H1 (cell line): ENCODE results near the gene LRCH2. TPM values are rescaled to one million over a fixed set of nuclear protein-coding genes. Genes with fewer than 3 reads are reported as not detected.

Experiments
- CTCF ChIA-PET: fragments of 300-600 bp; sonication (Branson Sonifier 250); formaldehyde crosslinking; loops from one replicate; lab custom pipeline; 2021; ENCODE audit not compliant: partially characterized antibody; lab: Charles Lee
- POLR2A ChIA-PET: fragments of 300-600 bp; sonication (Branson Sonifier 250); formaldehyde crosslinking; loops from one replicate; lab custom pipeline; 2021; ENCODE audit warnings: inconsistent platforms; ENCODE audit not compliant: partially characterized antibody; lab: Charles Lee
- DNase-seq, 2 experiments: peaks; one replicate each; pipeline versions ENCODE4 v3.0.0 to v3.0.0-alpha.2; 2010 to 2022; ENCODE audit warnings: low spot score in 2 of 2, low read depth in 1 of 2, mixed read lengths in 1 of 2
- FAIRE-seq: peaks from 2 replicates; lab custom pipeline; 2011; peaks lifted over from hg19 to GRCh38; lab: Jason Lieb, UNC
- H2AFZ ChIP-seq: 2 replicates; pipeline ENCODE4 v1.8.1; 2012; ENCODE audit warnings: low read length, inconsistent platforms
- H2AK5ac ChIP-seq: 2 replicates; pipeline ENCODE4 v1.6.1; 2013; ENCODE audit warnings: low read depth, low read length
- H2BK120ac ChIP-seq: replicated peaks from 2 replicates; pipeline ENCODE3; 2013; ENCODE audit warnings: low read depth, low read length, inconsistent platforms
- H2BK12ac ChIP-seq: 2 replicates; pipeline ENCODE4 v1.6.1; 2013; ENCODE audit warnings: low read depth, low read length
- H2BK15ac ChIP-seq: 2 replicates; pipeline ENCODE4 v1.6.1; 2013; ENCODE audit warnings: low read length
- H2BK20ac ChIP-seq: 2 replicates; pipeline ENCODE4 v1.6.1; 2013; ENCODE audit warnings: low read length
- H2BK5ac ChIP-seq: 2 replicates; pipeline ENCODE4 v1.6.1; 2013; ENCODE audit warnings: low read depth, low read length
- H3K14ac ChIP-seq: 2 replicates; pipeline ENCODE4 v1.6.1; 2013; ENCODE audit warnings: inconsistent platforms; ENCODE audit not compliant: insufficient read length
- H3K18ac ChIP-seq: 2 replicates; pipeline ENCODE4 v1.6.1; 2013; ENCODE audit warnings: low read length; ENCODE audit errors: extremely low read depth
- H3K23ac ChIP-seq: 2 replicates; pipeline ENCODE4 v1.6.1; 2013; ENCODE audit warnings: inconsistent platforms; ENCODE audit not compliant: insufficient read length
- H3K23me2 ChIP-seq: 2 replicates; pipeline ENCODE4 v1.6.1; 2013; ENCODE audit warnings: low read depth, low read length
- H3K27ac ChIP-seq: 2 replicates; pipeline ENCODE4 v1.6.1; 2011; ENCODE audit warnings: low read depth, low read length, inconsistent platforms
- H3K27me3 ChIP-seq, 4 experiments: replicated peaks in 1 of 4; 1 replicate in 1 of 4; 2 replicates in 3 of 4; pipeline versions ENCODE4 v1.6.1 to v1.8.1; 2011 to 2013; ENCODE audit warnings: low read length in 3 of 4, mild to moderate bottlenecking in 3 of 4, inconsistent platforms in 2 of 4, mixed read lengths in 2 of 4, moderate library complexity in 1 of 4; ENCODE audit not compliant: control insufficient read depth in 3 of 4, insufficient read depth in 3 of 4; ENCODE audit errors: extremely low read depth in 1 of 4
- H3K36me3 ChIP-seq, 4 experiments: 2 replicates each; pipeline versions ENCODE4 v1.6.1 to v1.8.1; 2011 to 2013; ENCODE audit warnings: mild to moderate bottlenecking in 4 of 4, low read length in 3 of 4, moderate library complexity in 2 of 4, control low read depth in 1 of 4, inconsistent platforms in 1 of 4; ENCODE audit not compliant: insufficient read depth in 4 of 4, control insufficient read depth in 2 of 4
- H3K4ac ChIP-seq: replicated peaks from 2 replicates; pipeline ENCODE3; 2013; ENCODE audit warnings: low read length, low read depth, mixed read lengths, inconsistent platforms; ENCODE audit not compliant: insufficient read length
- H3K4me1 ChIP-seq, 4 experiments: replicated peaks in 1 of 4; 1 replicate in 1 of 4; 2 replicates in 3 of 4; pipeline versions ENCODE4 v1.6.1 to v1.8.1; 2011 to 2013; ENCODE audit warnings: low read length in 3 of 4, inconsistent platforms in 2 of 4, mixed read lengths in 1 of 4; ENCODE audit not compliant: insufficient read depth in 4 of 4, control insufficient read depth in 3 of 4
- H3K4me2 ChIP-seq, 2 experiments: 2 replicates each; pipeline versions ENCODE4 v1.6.1 to v1.8.1; 2011 to 2013; ENCODE audit warnings: low read depth in 2 of 2, low read length in 2 of 2, control low read depth in 1 of 2, inconsistent platforms in 1 of 2, mild to moderate bottlenecking in 1 of 2; ENCODE audit not compliant: insufficient read depth in 1 of 2
- H3K4me3 ChIP-seq, 4 experiments: fragments of 200-600, 300-600 bp in 1 of 4; sonication (generic), shearing (Covaris generic), sonication (Bioruptor Twin) in 1 of 4; 2 replicates each; pipeline versions ENCODE4 v1.5.1 to v1.8.1; 2011 to 2016; ENCODE audit warnings: low read length in 4 of 4, low read depth in 3 of 4, control low read depth in 2 of 4, inconsistent platforms in 2 of 4, mild to moderate bottlenecking in 2 of 4, mixed read lengths in 1 of 4, moderate library complexity in 1 of 4; ENCODE audit not compliant: insufficient read depth in 2 of 4; ENCODE audit errors: extremely low read depth in 1 of 4
- H3K56ac ChIP-seq: replicated peaks from 2 replicates; pipeline ENCODE3; 2013; ENCODE audit warnings: low read depth, mild to moderate bottlenecking, mixed read lengths, low read length, inconsistent platforms; ENCODE audit not compliant: insufficient read length
- H3K79me1 ChIP-seq: 2 replicates; pipeline ENCODE4 v1.6.1; 2013; ENCODE audit warnings: low read depth, low read length, control low read depth
- H3K79me2 ChIP-seq, 2 experiments: 2 replicates each; pipeline versions ENCODE4 v1.6.1 to v1.8.1; 2012 to 2013; ENCODE audit warnings: low read length in 2 of 2, mild to moderate bottlenecking in 2 of 2, inconsistent platforms in 1 of 2; ENCODE audit not compliant: insufficient read depth in 2 of 2, control insufficient read depth in 1 of 2
- H3K9ac ChIP-seq, 4 experiments: replicated peaks in 1 of 4; 1 replicate in 1 of 4; 2 replicates in 3 of 4; pipeline versions ENCODE4 v1.6.1 to v1.8.1; 2011 to 2013; ENCODE audit warnings: low read depth in 3 of 4, low read length in 3 of 4, control low read depth in 2 of 4, mild to moderate bottlenecking in 2 of 4, moderate library complexity in 2 of 4, inconsistent platforms in 1 of 4; ENCODE audit errors: extremely low read depth in 1 of 4
- H3K9me3 ChIP-seq, 2 experiments: 2 replicates each; pipeline versions ENCODE4 v1.6.1 to v1.8.1; 2012 to 2013; ENCODE audit warnings: mild to moderate bottlenecking in 2 of 2, moderate library complexity in 2 of 2, control low read depth in 1 of 2, inconsistent platforms in 1 of 2, low read depth in 1 of 2, low read length in 1 of 2, mixed read lengths in 1 of 2; ENCODE audit not compliant: insufficient read depth in 2 of 2
- H4K20me1 ChIP-seq, 2 experiments: replicated peaks in 1 of 2; 2 replicates each; pipeline versions ENCODE3 to v1.8.1; 2011 to 2013; ENCODE audit warnings: inconsistent platforms in 2 of 2, low read length in 2 of 2, mild to moderate bottlenecking in 1 of 2; ENCODE audit not compliant: insufficient read depth in 2 of 2, control insufficient read depth in 1 of 2
- H4K5ac ChIP-seq: 2 replicates; pipeline ENCODE4 v1.6.1; 2013; ENCODE audit warnings: low read length, low read depth, mixed read lengths, inconsistent platforms; ENCODE audit not compliant: insufficient read length
- H4K8ac ChIP-seq: 2 replicates; pipeline ENCODE4 v1.8.0; 2013; ENCODE audit warnings: mild to moderate bottlenecking, moderate library complexity, low read length, inconsistent platforms; ENCODE audit not compliant: insufficient read depth; ENCODE audit errors: extremely low read depth
- H4K91ac ChIP-seq: replicated peaks from 2 replicates; pipeline ENCODE3; 2013; ENCODE audit warnings: low read length, mixed read lengths, inconsistent platforms; ENCODE audit not compliant: insufficient read length
- NRF1 ChIP-seq: IDR thresholded peaks from 2 replicates; pipeline ENCODE4 v1.6.1; 2011; ENCODE audit warnings: mild to moderate bottlenecking, low read depth, low read length, improper control_type of control experiment
- RBBP5 ChIP-seq: IDR thresholded peaks from 2 replicates; pipeline ENCODE4 v1.7.1; 2012; ENCODE audit warnings: low read depth, mild to moderate bottlenecking, inconsistent platforms, low read length, moderate library complexity, borderline replicate concordance
- TAF1 ChIP-seq: IDR thresholded peaks from 2 replicates; pipeline ENCODE4 v1.6.1; 2011; ENCODE audit warnings: mild to moderate bottlenecking, low read depth, low read length
- WGBS, 2 experiments: shearing (Covaris generic) in 1 of 2; methylation state at CpG; one replicate each; pipeline versions ENCODE4 v1.1.6 to v1.1.7; 2013 to 2015; ENCODE audit warnings: low lambda C conversion rate in 2 of 2, mixed read lengths in 2 of 2, inconsistent platforms in 1 of 2, low coverage in 1 of 2, missing lambda C conversion rate in 1 of 2; ENCODE audit not compliant: insufficient replicate concordance in 2 of 2, insufficient coverage in 1 of 2, insufficient read length in 1 of 2; ENCODE audit errors: extremely low coverage in 1 of 2, missing lambda C conversion rate in 1 of 2; 5-methylcytosine and 5-hydroxymethylcytosine counted together
- polyA plus RNA-seq, 7 experiments: library from polyadenylated mRNA; depleted of rRNA in 3 of 7; stranded (reverse) in 5 of 7; unstranded in 2 of 7; fragments of >200 nt in 5 of 7; fragments of 200-250 nt in 2 of 7; gene quantifications; 1 replicate in 5 of 7; 2 replicates in 1 of 7; 4 replicates in 1 of 7; pipeline versions ENCODE4 v1.2.1 to v1.2.3, GENCODE V29; 2011 to 2013; ENCODE audit warnings: missing spikeins in 2 of 7, mixed read lengths in 2 of 7
- total RNA-seq: library from RNA; stranded (reverse); fragmentation: NEBNext Ultra II Directional; extraction: Animal tissue kit (Norgen Biotek cat#: 25700); gene quantifications from 2 replicates; pipeline ENCODE4 v1.2.1, GENCODE V29; 2021
- TF ChIP-seq, protein P1 (sequence below): IDR thresholded peaks from 2 replicates; pipeline ENCODE4 v1.6.1; 2012; ENCODE audit warnings: inconsistent platforms

LRCH2 gene
- total and polyA plus RNA-seq, 2 of the 8 experiments (the other 6 are each of a cell fraction or from before 2014, with no cell fraction given) = 1.5 to 5.5 TPM

DNA sequence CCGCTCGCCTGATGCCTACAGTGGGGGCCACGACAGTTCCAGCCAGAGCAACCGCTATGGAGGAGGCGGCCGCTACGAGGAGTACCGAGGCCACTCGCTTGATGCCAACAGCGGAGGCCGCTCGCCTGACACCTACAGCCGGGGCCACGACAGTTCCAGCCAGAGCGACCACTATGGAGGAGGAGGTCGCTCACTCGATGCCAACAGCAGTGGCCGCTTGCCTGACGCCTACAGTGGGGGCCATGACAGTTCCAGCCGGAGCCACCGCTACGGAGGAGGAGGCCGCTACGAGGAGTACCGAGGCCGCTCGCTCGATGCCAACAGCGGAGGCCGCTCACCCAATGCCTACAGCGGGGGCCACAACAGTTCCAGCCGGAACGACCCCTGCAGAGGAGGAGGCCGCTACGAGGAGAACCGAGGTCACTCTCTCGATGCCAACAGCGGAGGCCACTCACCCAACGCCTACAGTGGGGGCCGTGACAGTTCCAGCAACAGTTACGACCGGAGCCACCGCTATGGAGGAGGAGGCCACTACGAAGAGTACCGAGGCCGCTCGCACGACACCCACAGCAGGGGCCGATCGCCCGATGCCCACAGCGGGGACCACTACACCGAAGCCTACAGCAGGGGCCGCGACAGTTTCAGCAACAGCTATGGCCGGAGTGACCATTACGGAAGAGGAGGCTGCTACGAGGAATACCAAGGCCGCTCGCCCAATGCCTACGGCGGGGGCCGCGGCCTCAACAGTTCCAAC is 42.2 kb downstream of the LRCH2 start:
- no peak overlapping the region for H2BK15ac ChIP-seq
- ChIA-PET CTCF (no interaction called here), POLR2A (no interaction called here)
- no peak overlapping the region for H4K8ac ChIP-seq
- no peak overlapping the region for H2AFZ ChIP-seq
- no peaks in the 10 kb centered on the region for H3K4me1 ChIP-seq
- H3K79me2 ChIP-seq = no peaks in the 10 kb centered on the region; a peak in 1 of 4 replicates
- no peak overlapping the region for H3K56ac ChIP-seq
- TF ChIP-seq, protein P1, sequence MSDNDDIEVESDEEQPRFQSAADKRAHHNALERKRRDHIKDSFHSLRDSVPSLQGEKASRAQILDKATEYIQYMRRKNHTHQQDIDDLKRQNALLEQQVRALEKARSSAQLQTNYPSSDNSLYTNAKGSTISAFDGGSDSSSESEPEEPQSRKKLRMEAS = no peak
- TF ChIP-seq TAF1 = no peak
- no peak for TF ChIP-seq NRF1
- no peak for TF ChIP-seq RBBP5
- WGBS, 2 experiments = 98% methylated on average over 8 of the region's 64 CpGs; no CpG with 5 or more reads in 1 of the 2 experiments
- H4K91ac ChIP-seq = no peak overlapping the region
- DNase-seq (no peak), FAIRE-seq (no peak)
- no peak overlapping the region for H2AK5ac ChIP-seq
- no peak overlapping the region for H2BK120ac ChIP-seq
- H3K79me1 ChIP-seq = no peaks in the 10 kb centered on the region
- H3K9me3 ChIP-seq = peaks cover 0 to 29% of the 10 kb centered on the region in 2 experiments; a peak in 1 of 4 replicates
- H4K5ac ChIP-seq = no peak overlapping the region
- H3K14ac ChIP-seq = no peak overlapping the region
- peaks cover 0 to 12% (median 0%) of the 10 kb centered on the region in 4 experiments; a peak in 3 of 8 replicates for H3K36me3 ChIP-seq
- H3K4me2 ChIP-seq = no peak overlapping the region
- H3K27me3 ChIP-seq = no peaks in the 10 kb centered on the region
- H3K27ac ChIP-seq = no peak overlapping the region
- H2BK12ac ChIP-seq = no peak overlapping the region
- no peak overlapping the region for H3K4ac ChIP-seq
- H2BK20ac ChIP-seq = no peak overlapping the region
- H4K20me1 ChIP-seq = no peaks in the 10 kb centered on the region
- no peak overlapping the region for H3K4me3 ChIP-seq
- no peak overlapping the region for H3K18ac ChIP-seq
- H2BK5ac ChIP-seq = no peak overlapping the region
- no peaks in the 10 kb centered on the region for H3K23me2 ChIP-seq
- no peak overlapping the region for H3K23ac ChIP-seq
- no peak overlapping the region for H3K9ac ChIP-seq
